Keratinocyte (primary cell): ENCODE results near the gene TYMS. TPM values are rescaled to one million over a fixed set of nuclear protein-coding genes. Genes with fewer than 3 reads are reported as not detected.

Source experiments
- DNase-seq: peaks from one replicate; pipeline ENCODE4 v3.0.0-alpha.2; 2011; ENCODE audit warnings: low read depth, missing footprints, low spot score
- FAIRE-seq: peaks from 2 replicates; lab custom pipeline; 2011; peaks lifted over from hg19 to GRCh38; lab: Jason Lieb, UNC
- H2AFZ ChIP-seq: 2 replicates; pipeline ENCODE4 v1.6.0; 2012; ENCODE audit warnings: low read length, control low read depth, inconsistent platforms; ENCODE audit not compliant: control insufficient read depth
- H3K27ac ChIP-seq: 2 replicates; pipeline ENCODE4 v1.5.1; 2011; ENCODE audit warnings: low read length; ENCODE audit not compliant: control insufficient read depth, insufficient read depth
- H3K27me3 ChIP-seq: 3 replicates; pipeline ENCODE4 v1.6.0; 2011; ENCODE audit warnings: low read length; ENCODE audit not compliant: control insufficient read depth, insufficient read depth; ENCODE audit errors: extremely low read depth
- H3K36me3 ChIP-seq, 2 experiments: 2 replicates in 1 of 2; 3 replicates in 1 of 2; pipeline ENCODE4 v1.5.1; 2011; ENCODE audit warnings: low read length in 2 of 2, mild to moderate bottlenecking in 1 of 2; ENCODE audit not compliant: control insufficient read depth in 2 of 2, insufficient read depth in 2 of 2; ENCODE audit errors: extremely low read depth in 1 of 2
- H3K4me1 ChIP-seq: 3 replicates; pipeline ENCODE4 v1.5.1; 2011; ENCODE audit warnings: low read length; ENCODE audit not compliant: control insufficient read depth, insufficient read depth; ENCODE audit errors: extremely low read depth
- H3K4me2 ChIP-seq: 3 replicates; pipeline ENCODE4 v1.6.0; 2011; ENCODE audit warnings: low read depth, low read length; ENCODE audit not compliant: control insufficient read depth, insufficient read depth; ENCODE audit errors: extremely low read depth
- H3K4me3 ChIP-seq, 3 experiments: fragments of 200-600 bp in 1 of 3; sonication (generic) in 1 of 3; 2 replicates in 2 of 3; 3 replicates in 1 of 3; pipeline ENCODE4 v1.5.1; 2011 to 2016; ENCODE audit warnings: low read length in 3 of 3, mild to moderate bottlenecking in 3 of 3, control low read depth in 2 of 3, inconsistent platforms in 1 of 3, low read depth in 1 of 3, mixed read lengths in 1 of 3, mixed run types in 1 of 3, moderate library complexity in 1 of 3; ENCODE audit not compliant: control insufficient read depth in 2 of 3, insufficient read depth in 2 of 3; ENCODE audit errors: extremely low read depth in 1 of 3
- H3K79me2 ChIP-seq: 2 replicates; pipeline ENCODE4 v1.6.0; 2012; ENCODE audit warnings: low read length; ENCODE audit not compliant: control insufficient read depth, insufficient read depth
- H3K9ac ChIP-seq: 3 replicates; pipeline ENCODE4 v1.6.0; 2011; ENCODE audit warnings: low read length; ENCODE audit not compliant: control insufficient read depth, insufficient read depth; ENCODE audit errors: extremely low read depth
- H3K9me1 ChIP-seq: 3 replicates; pipeline ENCODE4 v1.6.0; 2011; ENCODE audit warnings: low read length; ENCODE audit not compliant: control insufficient read depth, insufficient read depth; ENCODE audit errors: extremely low read depth
- H3K9me3 ChIP-seq: 2 replicates; pipeline ENCODE4 v1.5.1; 2012; ENCODE audit warnings: low read depth, low read length; ENCODE audit not compliant: control insufficient read depth
- H4K20me1 ChIP-seq: 3 replicates; pipeline ENCODE4 v1.6.0; 2011; ENCODE audit warnings: low read length; ENCODE audit not compliant: control insufficient read depth, insufficient read depth; ENCODE audit errors: extremely low read depth
- EZH2 ChIP-seq: IDR thresholded peaks from one replicate; pipeline ENCODE4 v1.6.1; 2012; ENCODE audit warnings: inconsistent platforms, mild to moderate bottlenecking, low read length, moderate library complexity
- dilution Hi-C: fragments of 300-500 bp; cut with MboI; formaldehyde crosslinking; loops from one replicate; pipeline ENCODE4 v1.7.0; 2020; ENCODE audit warnings: low sequenced_read_pairs; ENCODE audit not compliant: extremely low pct_ligation_motif_present
- polyA plus RNA-seq, 5 experiments: library from polyadenylated mRNA; depleted of rRNA in 3 of 5; stranded (reverse) in 3 of 5; stranded (forward) in 1 of 5; unstranded in 1 of 5; fragments of >200 nt; gene quantifications; 1 replicate in 1 of 5; 2 replicates in 3 of 5; 3 replicates in 1 of 5; pipeline versions ENCODE4 v1.2.1 to v1.2.3, GENCODE V29; 2011 to 2012; ENCODE audit warnings: missing spikeins in 2 of 5, low read depth in 1 of 5, low replicate concordance in 1 of 5
- TF ChIP-seq, protein P1 (sequence below), 3 experiments: IDR thresholded peaks in 1 of 3; conservative IDR thresholded peaks in 1 of 3; optimal IDR thresholded peaks in 1 of 3; 2 replicates in 2 of 3; 3 replicates in 1 of 3; pipeline versions ENCODE3 to v1.5.1; 2011; ENCODE audit warnings: low read length in 3 of 3, mild to moderate bottlenecking in 3 of 3, moderate library complexity in 2 of 3, control low read depth in 1 of 3, inconsistent platforms in 1 of 3; ENCODE audit not compliant: insufficient read depth in 2 of 3; ENCODE audit errors: extremely low read depth in 1 of 3

TYMS gene
- polyA plus RNA-seq, 1 donor (not counting 4 experiments of a cell fraction or from before 2014, with no cell fraction given) = 39.9 TPM

DNA sequence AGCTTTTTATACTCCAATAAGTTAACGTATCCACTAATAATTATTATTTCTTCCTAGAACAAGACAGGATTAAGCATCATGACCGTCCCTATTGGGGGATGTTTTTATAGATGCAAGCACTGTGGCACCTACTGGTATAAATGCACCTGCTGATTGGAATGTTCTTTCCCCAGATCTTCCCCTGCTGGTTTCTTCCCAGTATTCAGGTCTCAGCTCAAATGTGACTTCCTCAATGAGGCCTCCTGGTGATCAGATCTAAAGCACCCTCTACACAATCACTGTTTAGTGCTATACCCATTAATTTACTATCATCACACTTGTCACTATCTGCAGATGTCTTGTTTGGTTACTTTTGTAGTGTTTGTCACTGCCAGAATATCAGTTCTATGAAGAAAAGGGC lies 3.9 kb upstream of the TYMS start:
- Histone ChIP-seq H2AFZ (no peak overlapping the region), H3K79me2 (peaks cover 5% of the 10 kb centered on the region), H3K4me2 (no peak overlapping the region), H3K9me3 (no peaks in the 10 kb centered on the region), H4K20me1 (no peaks in the 10 kb centered on the region), H3K9me1 (no peaks in the 10 kb centered on the region), H3K36me3 (no peaks in the 10 kb centered on the region), H3K27me3 (no peaks in the 10 kb centered on the region), H3K4me3 (no peak overlapping the region), H3K27ac (no peak overlapping the region), H3K4me1 (peaks cover under 1% of the 10 kb centered on the region), H3K9ac (no peak overlapping the region)
- FAIRE-seq (no peak), DNase-seq (no peak)
- TF ChIP-seq EZH2 = no peak
- TF ChIP-seq, protein P1, sequence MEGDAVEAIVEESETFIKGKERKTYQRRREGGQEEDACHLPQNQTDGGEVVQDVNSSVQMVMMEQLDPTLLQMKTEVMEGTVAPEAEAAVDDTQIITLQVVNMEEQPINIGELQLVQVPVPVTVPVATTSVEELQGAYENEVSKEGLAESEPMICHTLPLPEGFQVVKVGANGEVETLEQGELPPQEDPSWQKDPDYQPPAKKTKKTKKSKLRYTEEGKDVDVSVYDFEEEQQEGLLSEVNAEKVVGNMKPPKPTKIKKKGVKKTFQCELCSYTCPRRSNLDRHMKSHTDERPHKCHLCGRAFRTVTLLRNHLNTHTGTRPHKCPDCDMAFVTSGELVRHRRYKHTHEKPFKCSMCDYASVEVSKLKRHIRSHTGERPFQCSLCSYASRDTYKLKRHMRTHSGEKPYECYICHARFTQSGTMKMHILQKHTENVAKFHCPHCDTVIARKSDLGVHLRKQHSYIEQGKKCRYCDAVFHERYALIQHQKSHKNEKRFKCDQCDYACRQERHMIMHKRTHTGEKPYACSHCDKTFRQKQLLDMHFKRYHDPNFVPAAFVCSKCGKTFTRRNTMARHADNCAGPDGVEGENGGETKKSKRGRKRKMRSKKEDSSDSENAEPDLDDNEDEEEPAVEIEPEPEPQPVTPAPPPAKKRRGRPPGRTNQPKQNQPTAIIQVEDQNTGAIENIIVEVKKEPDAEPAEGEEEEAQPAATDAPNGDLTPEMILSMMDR (optimal IDR thresholded peaks at IDR 0.05 in 1 of 3, IDR thresholded peaks at IDR 0.05 in 1 of 3, conservative IDR thresholded peaks at IDR 0.05 in 1 of 3; ENCODE audit: extremely low read depth in 1 of 3, insufficient read depth in 2 of 3, low read length in 3 of 3) = no peak
- dilution Hi-C loops = no loop called here

DNA sequence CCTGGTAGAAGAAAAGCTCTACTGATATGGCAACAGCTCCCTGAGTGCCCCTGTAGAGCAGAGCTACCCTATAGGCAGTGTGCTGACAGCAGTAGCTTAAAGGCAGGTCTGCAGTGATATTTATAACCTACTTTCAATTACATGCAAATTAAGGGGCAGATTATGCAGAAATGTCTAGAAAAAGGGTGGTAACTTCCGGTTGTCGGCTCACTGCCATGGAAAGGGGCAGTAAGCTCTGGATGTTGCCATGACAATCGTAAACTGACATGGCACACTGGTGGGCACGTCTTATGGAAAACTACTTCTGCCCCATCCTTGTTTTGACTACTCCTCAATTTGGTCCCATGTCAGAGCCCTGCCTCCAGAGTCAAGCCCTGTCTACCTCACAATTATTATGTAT lies 2.9 kb upstream of the TYMS start:
- peaks cover 16% of the 10 kb centered on the region for H3K79me2 ChIP-seq
- DNase-seq = no peak
- dilution Hi-C loops = no loop called here
- no peak for TF ChIP-seq EZH2
- TF ChIP-seq, protein P1 (optimal IDR thresholded peaks at IDR 0.05 in 1 of 3, IDR thresholded peaks at IDR 0.05 in 1 of 3, conservative IDR thresholded peaks at IDR 0.05 in 1 of 3; ENCODE audit: extremely low read depth in 1 of 3, insufficient read depth in 2 of 3, low read length in 3 of 3) = no peak
- H3K4me1 ChIP-seq = peaks cover 3% of the 10 kb centered on the region
- no peak overlapping the region for H3K9ac ChIP-seq
- H3K27ac ChIP-seq = no peak overlapping the region
- no peak for FAIRE-seq
- H3K36me3 ChIP-seq = peaks cover 0 to 4% of the 10 kb centered on the region in 2 experiments
- no peak overlapping the region for H3K4me2 ChIP-seq
- no peaks in the 10 kb centered on the region for H3K27me3 ChIP-seq
- no peaks in the 10 kb centered on the region for H4K20me1 ChIP-seq
- H3K4me3 ChIP-seq = no peak overlapping the region
- no peak overlapping the region for H2AFZ ChIP-seq
- no peaks in the 10 kb centered on the region for H3K9me1 ChIP-seq
- H3K9me3 ChIP-seq = no peaks in the 10 kb centered on the region
